Cardiac muscle cell (in vitro differentiated cells and primary cell): ENCODE measurements around the gene SUFU. TPM values are rescaled to one million over a fixed set of nuclear protein-coding genes. Genes with fewer than 3 reads are reported as not detected.
A peak's percentile ranks its signal among the peaks of the same experiment; 100 is the strongest.

Experiments used
- DNase-seq, 2 donors: peaks; one replicate each; pipeline versions ENCODE4 v3.0.0 to v3.0.0-alpha.2; 2010 to 2017; ENCODE audit warnings: low read depth in 1 of 2, low spot score in 1 of 2
- H3K27ac ChIP-seq: fragments of 200-600 bp; sonication (generic); 2 replicates; pipeline ENCODE4 v1.5.1; 2016
- H3K27me3 ChIP-seq: fragments of 200-600 bp; sonication (generic); 2 replicates; pipeline ENCODE4 v1.6.0; 2016; ENCODE audit warnings: control low read depth
- H3K36me3 ChIP-seq: fragments of 200-600 bp; sonication (generic); 2 replicates; pipeline ENCODE4 v1.5.1; 2016; ENCODE audit warnings: control low read depth
- H3K4me1 ChIP-seq: fragments of 200-600 bp; sonication (generic); 2 replicates; pipeline ENCODE4 v1.8.1; 2017; ENCODE audit warnings: low read depth, mild to moderate bottlenecking, mixed run types
- H3K4me3 ChIP-seq: fragments of 200-600 bp; sonication (generic); 2 replicates; pipeline ENCODE4 v1.5.1; 2016; ENCODE audit warnings: mild to moderate bottlenecking
- H3K9me3 ChIP-seq: fragments of 200-600 bp; sonication (generic); 2 replicates; pipeline ENCODE4 v1.5.1; 2017; ENCODE audit warnings: low read depth, mild to moderate bottlenecking, control low read depth
- CTCF ChIP-seq: IDR thresholded peaks from 2 replicates; pipeline ENCODE4 v1.5.1; 2012; ENCODE audit warnings: low read depth, mild to moderate bottlenecking, low read length
- polyA plus RNA-seq: library from polyadenylated mRNA; unstranded; fragments of >200 nt; fragmentation: Nextera tagmentation; extraction: Ambion mirVana; gene quantifications from 2 replicates; pipeline ENCODE4 v1.2.1, GENCODE V29; 2016
- total RNA-seq: library from RNA; depleted of rRNA; stranded (reverse); fragments of >200 nt; gene quantifications from 2 replicates; pipeline ENCODE4 v1.2.3, GENCODE V29; 2016

Gene SUFU
- total and polyA plus RNA-seq, 2 experiments from 2014 or later: 14.2 to 18.4 TPM

- H3K27me3 ChIP-seq: no peaks in the 10 kb centered on the region
- H3K27ac ChIP-seq: no peak overlapping the region
- H3K9me3 ChIP-seq: no peaks in the 10 kb centered on the region
- TF ChIP-seq CTCF: no peak
- no peak overlapping the region for H3K4me3 ChIP-seq
- DNase-seq: no peak
- no peaks in the 10 kb centered on the region for H3K36me3 ChIP-seq
- H3K4me1 ChIP-seq: no peaks in the 10 kb centered on the region
These were observed 35.0 kb downstream of the SUFU start for GRCh38 chr10:102538811-102539210.

- Histone ChIP-seq H3K27ac (no peak overlapping the region), H3K36me3 (no peaks in the 10 kb centered on the region), H3K4me1 (no peaks in the 10 kb centered on the region), H3K9me3 (no peaks in the 10 kb centered on the region), H3K4me3 (no peak overlapping the region), H3K27me3 (no peaks in the 10 kb centered on the region)
- DNase-seq: peak in 1 of 2 donors; percentile 30
- TF ChIP-seq CTCF: peak; percentile 35
These were observed 36.3 kb downstream of the SUFU start for GRCh38 chr10:102540023-102540422.

GRCh38 chr10:102542800-102543418 is 39.1 kb downstream of the SUFU start:
- Histone ChIP-seq H3K4me1 (peaks cover 12% of the 10 kb centered on the region), H3K4me3 (no peak overlapping the region), H3K36me3 (no peaks in the 10 kb centered on the region), H3K27ac (no peak overlapping the region), H3K27me3 (no peaks in the 10 kb centered on the region), H3K9me3 (no peaks in the 10 kb centered on the region)
- TF ChIP-seq CTCF: no peak
- peak in 1 of 2 donors; percentile 20 for DNase-seq

- Histone ChIP-seq H3K27ac (no peak overlapping the region), H3K4me1 (peaks cover 12% of the 10 kb centered on the region), H3K9me3 (no peaks in the 10 kb centered on the region), H3K27me3 (no peaks in the 10 kb centered on the region), H3K36me3 (no peaks in the 10 kb centered on the region), H3K4me3 (no peak overlapping the region)
- no peak for TF ChIP-seq CTCF
- no peak for DNase-seq
These were observed 41.6 kb downstream of the SUFU start for GRCh38 chr10:102545265-102545871.

GRCh38 chr10:102545997-102546396 is 42.2 kb downstream of the SUFU start:
- Histone ChIP-seq H3K9me3 (no peaks in the 10 kb centered on the region), H3K4me1 (peaks cover 12% of the 10 kb centered on the region), H3K27me3 (no peaks in the 10 kb centered on the region), H3K36me3 (no peaks in the 10 kb centered on the region), H3K4me3 (no peak overlapping the region), H3K27ac (peak overlapping the region; percentile 59)
- TF ChIP-seq CTCF: no peak
- DNase-seq: peak in 1 of 2 donors; percentile 21
